Ecto neural progenitor cell (in vitro differentiated cells): ENCODE measurements around the gene DNAJB11.
"Not testable (repeated sequence)": the region's sequence is repeated elsewhere in the genome, so short reads cannot be mapped to it uniquely, and the experiment has no call there.

Experiments
- DNase-seq: peaks from one replicate; pipeline ENCODE4 v3.0.0-alpha.2; 2018; ENCODE audit warnings: low spot score

Gene DNAJB11

GRCh38 chr3:186618318-186618938, 47.9 kb downstream of the DNAJB11 start:
- no peak for DNase-seq

DNA sequence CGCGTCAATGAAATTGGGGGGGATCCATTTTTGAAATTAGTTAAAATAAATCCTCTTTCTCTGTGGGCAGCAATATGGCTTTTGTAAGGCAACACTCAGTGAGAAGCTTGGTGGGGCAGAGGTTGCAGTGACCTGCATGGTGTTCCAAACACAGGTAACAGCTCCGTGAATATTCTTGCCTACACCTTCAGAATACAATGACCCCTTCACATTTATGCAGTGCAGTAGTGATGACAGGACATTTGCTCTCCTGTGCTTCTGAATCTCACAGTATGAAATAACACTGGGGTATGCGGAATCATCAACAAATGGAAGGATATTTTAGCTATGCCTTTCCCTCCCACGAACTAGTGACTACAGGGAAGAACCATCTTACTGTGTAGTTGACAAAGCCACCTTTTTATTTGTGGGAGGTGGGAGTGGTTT, 49.3 kb downstream of the DNAJB11 start:
- DNase-seq = no peak

DNA sequence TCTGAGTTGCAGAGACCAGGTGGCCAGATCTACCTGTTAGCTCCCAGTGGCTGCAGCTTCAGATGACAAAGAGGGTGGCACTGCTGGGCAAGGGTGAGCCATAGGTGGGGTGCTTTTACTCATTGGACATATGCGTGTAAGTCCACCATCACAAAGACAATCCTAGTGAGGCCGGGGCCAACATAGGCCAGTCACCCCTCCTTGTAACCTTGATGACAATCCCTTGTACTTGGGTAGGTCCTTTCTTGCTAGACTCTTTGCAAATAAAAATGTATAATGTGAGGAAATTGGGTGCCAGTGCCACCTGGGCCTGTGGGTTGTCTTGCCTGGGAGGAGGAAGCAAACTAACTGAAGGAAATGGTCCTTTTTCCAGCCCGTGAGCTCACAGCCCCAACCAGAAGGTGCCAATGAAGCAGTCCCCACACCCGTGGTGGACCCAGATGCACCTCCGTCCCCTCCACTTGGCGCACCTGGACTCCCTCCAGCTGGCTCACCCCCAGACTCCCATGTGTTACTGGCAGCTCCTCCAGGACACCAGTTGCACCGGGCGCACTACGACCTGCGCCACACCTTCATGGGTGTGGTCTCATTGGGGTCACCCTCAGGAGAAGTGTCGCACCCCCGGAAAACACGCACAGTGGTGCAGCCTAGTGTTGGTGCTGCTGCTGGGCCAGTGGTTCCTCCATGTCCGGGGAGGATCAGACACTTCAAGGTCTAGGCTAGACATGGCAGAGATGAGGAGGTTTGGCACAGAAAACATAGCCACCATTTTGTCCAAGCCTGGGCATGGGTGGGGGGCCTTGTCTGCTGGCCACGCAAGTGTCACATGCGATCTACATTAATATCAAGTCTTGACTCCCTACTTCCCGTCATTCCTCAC, 49.9 kb downstream of the DNAJB11 start:
- no peak for DNase-seq

DNA sequence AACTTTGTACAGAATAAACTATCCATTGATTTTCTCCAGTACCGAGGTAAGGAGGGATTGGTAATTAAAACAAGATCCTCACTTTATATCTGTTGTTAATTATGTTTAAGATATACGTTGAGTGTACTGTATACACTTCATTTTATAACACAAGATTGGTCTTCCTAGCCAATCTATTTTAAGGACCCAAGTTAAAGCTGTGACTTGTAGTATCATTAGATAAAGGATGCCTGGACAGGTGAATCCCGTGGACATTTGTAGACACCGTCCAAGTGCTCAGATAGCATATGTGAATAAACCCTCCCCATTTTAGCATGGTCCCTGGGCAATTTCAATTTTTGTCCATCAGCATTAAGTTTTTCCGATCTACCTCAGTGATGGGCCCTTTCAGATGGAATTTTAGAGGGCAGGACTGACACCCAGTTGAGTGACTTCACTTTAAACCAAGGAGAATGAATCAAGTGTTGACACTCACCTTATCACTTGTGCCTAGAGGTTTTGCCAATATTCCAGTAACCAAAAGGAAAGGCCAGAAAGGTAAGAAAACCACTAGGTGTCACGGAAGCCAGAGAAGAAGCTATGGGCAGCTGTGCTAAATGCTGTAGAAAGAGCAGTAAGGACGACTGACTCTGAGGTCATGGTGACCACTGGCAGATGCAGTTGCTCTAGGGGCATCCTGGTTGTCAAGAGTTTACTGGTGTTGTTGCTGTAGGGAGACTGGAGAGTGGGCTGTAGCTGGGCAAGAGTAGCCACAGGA, 51.6 kb downstream of the DNAJB11 start:
- DNase-seq = no peak

DNA sequence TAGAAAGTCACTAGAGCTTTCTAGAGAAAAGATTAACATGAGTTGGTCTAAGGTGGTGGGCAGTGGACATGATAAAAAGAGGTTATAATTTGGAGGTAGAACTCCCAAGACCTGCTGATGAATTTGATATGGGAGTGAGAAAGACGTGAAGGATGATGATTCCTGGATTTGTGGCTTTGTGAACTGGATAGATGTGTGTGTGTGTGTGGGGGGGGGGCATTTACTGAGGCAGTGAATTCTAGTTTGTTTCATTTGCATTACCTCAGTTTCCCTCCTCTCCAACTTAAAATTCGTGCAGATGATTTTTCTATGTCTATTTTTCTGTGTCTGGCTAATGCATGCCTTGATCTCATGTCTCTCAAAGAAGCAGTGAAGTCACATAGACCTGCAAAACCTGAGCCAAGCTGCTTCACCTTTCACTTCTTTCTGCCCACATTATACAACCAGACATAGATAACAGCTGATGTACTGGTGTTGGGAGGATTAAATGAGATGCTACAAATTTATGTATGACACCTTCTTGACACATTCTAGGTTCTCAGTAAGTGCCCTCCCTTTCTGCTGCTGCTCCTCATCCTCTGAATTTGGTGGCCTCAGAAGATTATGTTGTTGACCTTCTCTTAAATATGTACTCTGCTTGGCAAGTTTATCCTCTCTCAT, 52.3 kb downstream of the DNAJB11 start:
- no peak for DNase-seq

DNA sequence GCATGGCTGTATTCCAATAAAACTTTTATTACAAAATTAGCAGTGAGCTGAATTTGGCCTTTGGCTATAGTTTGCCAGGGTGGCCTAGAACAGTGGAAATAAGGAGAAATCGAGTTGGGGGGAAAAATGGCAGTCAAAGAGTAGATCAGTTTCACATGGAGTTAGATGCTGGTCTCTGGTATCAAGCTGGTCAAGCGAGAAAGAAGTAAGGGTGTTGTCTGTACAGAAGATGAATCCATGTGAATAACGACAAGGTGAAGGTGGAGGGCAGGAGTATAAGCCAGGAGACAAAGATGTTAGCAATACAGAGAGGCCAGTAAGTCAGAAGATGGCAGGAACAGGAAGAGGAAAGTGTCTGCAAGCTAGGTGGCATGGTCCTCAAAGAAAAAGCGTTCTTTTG, 54.1 kb downstream of the DNAJB11 start:
- DNase-seq = no peak

- no peak for DNase-seq
Observed at GRCh38 chr3:186625600-186626042, 55.1 kb downstream of the DNAJB11 start.

GRCh38 chr3:186626254-186626847, 55.8 kb downstream of the DNAJB11 start:
- no peak for DNase-seq

DNA sequence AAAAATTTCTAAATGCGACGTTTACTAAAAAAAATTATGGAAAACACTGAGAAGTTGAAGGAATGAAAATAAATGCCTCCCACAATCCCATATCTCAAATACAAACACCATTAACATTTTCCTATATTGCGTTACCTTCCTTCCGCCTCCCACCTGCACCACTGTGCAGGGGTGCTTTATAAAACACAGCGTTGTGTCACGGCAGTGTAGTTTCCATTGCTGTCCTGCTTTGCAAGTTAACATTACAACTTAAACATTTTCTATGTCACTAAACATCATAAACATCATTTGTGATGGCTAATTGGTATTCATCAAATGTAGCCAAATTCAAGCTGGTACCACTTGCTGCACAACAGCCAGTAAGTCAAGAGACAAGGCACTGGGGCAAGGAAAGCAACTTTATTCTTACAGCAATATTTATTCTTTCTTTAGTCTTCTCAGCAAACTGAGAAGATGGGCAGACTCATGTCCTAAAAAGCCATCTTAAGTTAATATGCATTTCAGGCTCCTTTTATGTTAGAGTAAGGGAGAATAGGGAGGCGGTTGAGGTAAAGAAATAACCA, 57.4 kb downstream of the DNAJB11 start:
- no peak for DNase-seq

DNA sequence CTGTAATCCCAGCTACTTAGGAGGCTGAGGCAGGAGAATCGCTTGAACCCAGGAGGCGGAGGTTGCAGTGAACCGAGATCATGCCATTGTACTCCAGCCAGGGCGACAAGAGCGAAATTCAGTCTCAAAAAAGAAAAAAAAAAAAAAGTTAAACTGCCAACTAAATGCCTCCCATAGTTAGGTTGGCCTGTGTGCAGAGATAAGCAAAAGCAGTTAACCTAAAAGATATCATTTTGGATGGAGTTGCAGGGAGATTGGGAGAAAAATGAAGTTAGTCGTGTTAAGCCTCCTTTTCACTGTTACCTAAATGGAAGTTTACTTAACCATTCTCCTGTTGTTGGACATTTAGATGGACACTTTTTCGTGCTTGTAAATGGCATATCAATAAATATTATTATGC, 58.2 kb downstream of the DNAJB11 start:
- DNase-seq = no peak

DNA sequence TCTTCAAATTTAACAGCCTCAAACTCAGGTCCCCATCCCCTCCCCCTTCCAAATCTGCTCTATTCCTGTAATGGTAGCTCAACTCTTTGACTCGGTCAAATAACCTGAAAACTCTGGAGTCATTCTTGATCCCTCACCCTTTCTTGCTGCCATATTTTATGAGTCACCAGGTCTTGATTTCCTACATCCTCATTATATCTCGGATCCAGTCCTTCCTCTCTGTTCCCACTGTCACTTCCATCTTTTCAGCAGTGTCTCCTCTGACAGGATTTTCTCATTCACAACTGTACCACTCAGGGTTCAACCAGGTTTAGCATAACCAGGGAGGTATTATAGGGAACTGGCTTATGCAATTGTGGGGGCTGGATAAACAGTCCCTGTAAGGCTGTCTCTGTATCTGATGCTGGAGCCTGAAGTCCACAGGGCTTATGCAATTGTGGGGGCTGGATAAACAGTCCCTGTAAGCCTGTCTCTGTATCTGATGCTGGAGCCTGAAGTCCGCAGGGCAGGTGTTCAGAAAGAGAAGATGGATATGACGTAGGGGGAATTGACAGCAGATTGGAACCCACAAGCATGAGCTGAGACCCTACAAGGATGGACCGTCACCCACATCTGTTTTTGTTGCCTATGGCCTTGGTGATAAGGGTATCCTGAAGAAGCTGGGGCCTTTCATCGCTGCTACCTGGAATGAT, 60.6 kb downstream of the DNAJB11 start:
- no peak for DNase-seq

- no peak for DNase-seq
Observed at GRCh38 chr3:186633481-186633880, 63.0 kb downstream of the DNAJB11 start.

- DNase-seq = not testable (repeated sequence)
Observed at GRCh38 chr3:186634207-186634606, 63.7 kb downstream of the DNAJB11 start.
